H9 (cell line): ENCODE data around the gene KCNAB1. TPM values are rescaled to one million over a fixed set of nuclear protein-coding genes. Genes with fewer than 3 reads are reported as not detected.

Source experiments
- DNase-seq: peaks from one replicate; pipeline ENCODE4 v3.0.0-alpha.2; 2017
- H2AFZ ChIP-seq: one replicate; pipeline ENCODE4 v1.6.1; 2013; ENCODE audit warnings: mild to moderate bottlenecking, low read length, control low read depth, moderate library complexity
- H2AK5ac ChIP-seq: 2 replicates; pipeline ENCODE4 v1.6.1; 2013; ENCODE audit warnings: low read length, control low read depth, mixed read lengths; ENCODE audit not compliant: insufficient read length
- H2BK120ac ChIP-seq: one replicate; pipeline ENCODE4 v1.6.1; 2013; ENCODE audit warnings: low read depth, mild to moderate bottlenecking, low read length, control low read depth, inconsistent platforms; ENCODE audit not compliant: poor library complexity, severe bottlenecking
- H2BK12ac ChIP-seq: 2 replicates; pipeline ENCODE4 v1.6.1; 2013; ENCODE audit warnings: low read length, control low read depth, mixed read lengths, low read depth; ENCODE audit not compliant: insufficient read length
- H2BK15ac ChIP-seq: 2 replicates; pipeline ENCODE4 v1.6.1; 2013; ENCODE audit warnings: low read depth, low read length, control low read depth
- H2BK20ac ChIP-seq: one replicate; pipeline ENCODE4 v1.6.1; 2013; ENCODE audit warnings: low read depth, mild to moderate bottlenecking, low read length, control low read depth, inconsistent platforms; ENCODE audit not compliant: poor library complexity, severe bottlenecking
- H2BK5ac ChIP-seq: 2 replicates; pipeline ENCODE4 v1.6.1; 2013; ENCODE audit warnings: low read length, control low read depth, mixed read lengths; ENCODE audit not compliant: insufficient read length
- H3K14ac ChIP-seq: 2 replicates; pipeline ENCODE4 v1.6.1; 2013; ENCODE audit warnings: low read length, control low read depth; ENCODE audit not compliant: insufficient read depth
- H3K18ac ChIP-seq: 2 replicates; pipeline ENCODE4 v1.6.1; 2013; ENCODE audit warnings: low read depth, mild to moderate bottlenecking, mixed read lengths, low read length, control low read depth; ENCODE audit not compliant: insufficient read length
- H3K23ac ChIP-seq: 2 replicates; pipeline ENCODE4 v1.6.1; 2013; ENCODE audit warnings: low read length, control low read depth, mixed read lengths, low read depth; ENCODE audit not compliant: insufficient read length
- H3K23me2 ChIP-seq: 2 replicates; pipeline ENCODE4 v1.6.1; 2013; ENCODE audit warnings: low read depth, mild to moderate bottlenecking, mixed read lengths, low read length, control low read depth; ENCODE audit not compliant: insufficient read length, poor library complexity, severe bottlenecking
- H3K27ac ChIP-seq: 2 replicates; pipeline ENCODE4 v1.5.1; 2013; ENCODE audit warnings: low read length, control low read depth, mixed read lengths, low read depth; ENCODE audit not compliant: insufficient read length
- H3K27me3 ChIP-seq: 2 replicates; pipeline ENCODE4 v1.6.1; 2013; ENCODE audit warnings: low read length, control low read depth, inconsistent platforms; ENCODE audit not compliant: insufficient read depth
- H3K4ac ChIP-seq: 2 replicates; pipeline ENCODE4 v1.6.1; 2013; ENCODE audit warnings: low read depth, mild to moderate bottlenecking, control low read depth, inconsistent platforms, low read length, moderate library complexity
- H3K4me1 ChIP-seq: 2 replicates; pipeline ENCODE4 v1.6.1; 2013; ENCODE audit warnings: low read length, control low read depth, inconsistent platforms; ENCODE audit not compliant: insufficient read depth
- H3K4me2 ChIP-seq: 2 replicates; pipeline ENCODE4 v1.6.1; 2013; ENCODE audit warnings: low read length, control low read depth, mixed read lengths; ENCODE audit not compliant: insufficient read length, insufficient read depth
- H3K56ac ChIP-seq: 2 replicates; pipeline ENCODE4 v1.6.1; 2013; ENCODE audit warnings: low read depth, mild to moderate bottlenecking, mixed read lengths, low read length, control low read depth; ENCODE audit not compliant: insufficient read length
- H3K79me1 ChIP-seq: 2 replicates; pipeline ENCODE4 v1.6.1; 2013; ENCODE audit warnings: low read depth, mild to moderate bottlenecking, moderate library complexity, low read length, control low read depth, inconsistent platforms; ENCODE audit not compliant: insufficient read depth, poor library complexity, severe bottlenecking
- H3K79me2 ChIP-seq: 2 replicates; pipeline ENCODE4 v1.6.1; 2013; ENCODE audit warnings: low read length, control low read depth, inconsistent platforms; ENCODE audit not compliant: insufficient read depth
- H3K9ac ChIP-seq: 2 replicates; pipeline ENCODE4 v1.6.1; 2013; ENCODE audit warnings: low read length, control low read depth, mixed read lengths; ENCODE audit not compliant: insufficient read length; ENCODE audit errors: extremely low read depth
- H3K9me3 ChIP-seq: one replicate; pipeline ENCODE4 v1.6.1; 2013; ENCODE audit warnings: low read depth, low read length, inconsistent platforms; ENCODE audit not compliant: control insufficient read depth
- H3T11ph ChIP-seq: one replicate; pipeline ENCODE4 v1.6.1; 2013; ENCODE audit warnings: mild to moderate bottlenecking, low read length, control low read depth, inconsistent platforms
- H4K20me1 ChIP-seq: one replicate; pipeline ENCODE4 v1.6.1; 2013; ENCODE audit not compliant: control insufficient read depth, insufficient read length, insufficient read depth
- H4K5ac ChIP-seq: 2 replicates; pipeline ENCODE4 v1.6.1; 2013; ENCODE audit warnings: low read depth, mild to moderate bottlenecking, mixed read lengths, low read length, control low read depth; ENCODE audit not compliant: insufficient read length
- H4K8ac ChIP-seq: replicated peaks from 2 replicates; pipeline ENCODE4 v1.6.1; 2013; ENCODE audit warnings: low read length, control low read depth, mixed read lengths, low read depth; ENCODE audit not compliant: insufficient read length
- H4K91ac ChIP-seq: 2 replicates; pipeline ENCODE4 v1.6.1; 2013; ENCODE audit warnings: low read depth, mild to moderate bottlenecking, moderate library complexity, mixed read lengths, low read length, control low read depth; ENCODE audit not compliant: insufficient read length
- H3K27ac Mint-ChIP-seq, 3 experiments: 2 replicates in 2 of 3; 3 replicates in 1 of 3; pipeline ENCODE4 v1.8.0; 2020 to 2021; ENCODE audit warnings: mixed read lengths in 3 of 3, mild to moderate bottlenecking in 1 of 3, moderate library complexity in 1 of 3
- H3K27me3 Mint-ChIP-seq: 2 replicates; pipeline ENCODE4 v1.8.0; 2021; ENCODE audit warnings: low read depth, mild to moderate bottlenecking, moderate library complexity, mixed read lengths
- H3K36me3 Mint-ChIP-seq, 3 experiments: 2 replicates in 2 of 3; 3 replicates in 1 of 3; pipeline ENCODE4 v1.8.0; 2020 to 2021; ENCODE audit warnings: low read depth in 3 of 3, mixed read lengths in 3 of 3; ENCODE audit not compliant: insufficient read depth in 1 of 3
- H3K4me1 Mint-ChIP-seq, 2 experiments: 2 replicates each; pipeline ENCODE4 v1.8.0; 2020; ENCODE audit warnings: mixed read lengths in 2 of 2
- H3K4me3 Mint-ChIP-seq, 2 experiments: 2 replicates in 1 of 2; 3 replicates in 1 of 2; pipeline ENCODE4 v1.8.0; 2020 to 2021; ENCODE audit warnings: mild to moderate bottlenecking in 2 of 2, mixed read lengths in 2 of 2, moderate library complexity in 1 of 2
- H3K9me3 Mint-ChIP-seq, 2 experiments: 2 replicates in 1 of 2; 3 replicates in 1 of 2; pipeline ENCODE4 v1.8.0; 2020; ENCODE audit warnings: mild to moderate bottlenecking in 2 of 2, mixed read lengths in 2 of 2, moderate library complexity in 1 of 2
- WGBS: extraction: QIAGEN DNeasy Blood & Tissue Kit; methylation state at CpG from one replicate; pipeline ENCODE4 v1.1.7; 2013; ENCODE audit warnings: missing lambda C conversion rate, low lambda C conversion rate, mixed read lengths; ENCODE audit not compliant: insufficient read length; ENCODE audit errors: extremely low coverage; 5-methylcytosine and 5-hydroxymethylcytosine counted together
- total RNA-seq: library from RNA; stranded (reverse); gene quantifications from 2 replicates; pipeline ENCODE4 v1.2.1, GENCODE V29; 2021
- TF ChIP-seq, protein P1 (sequence below): fragments of 200-600 bp; sonication (generic); conservative IDR thresholded peaks from 3 replicates; pipeline ENCODE4 v1.8.0; 2021; ENCODE audit warnings: antibody characterized with exemption, mild to moderate bottlenecking

Gene KCNAB1
- total RNA-seq, 1 experiment from 2014 or later = 3.7 TPM

DNA sequence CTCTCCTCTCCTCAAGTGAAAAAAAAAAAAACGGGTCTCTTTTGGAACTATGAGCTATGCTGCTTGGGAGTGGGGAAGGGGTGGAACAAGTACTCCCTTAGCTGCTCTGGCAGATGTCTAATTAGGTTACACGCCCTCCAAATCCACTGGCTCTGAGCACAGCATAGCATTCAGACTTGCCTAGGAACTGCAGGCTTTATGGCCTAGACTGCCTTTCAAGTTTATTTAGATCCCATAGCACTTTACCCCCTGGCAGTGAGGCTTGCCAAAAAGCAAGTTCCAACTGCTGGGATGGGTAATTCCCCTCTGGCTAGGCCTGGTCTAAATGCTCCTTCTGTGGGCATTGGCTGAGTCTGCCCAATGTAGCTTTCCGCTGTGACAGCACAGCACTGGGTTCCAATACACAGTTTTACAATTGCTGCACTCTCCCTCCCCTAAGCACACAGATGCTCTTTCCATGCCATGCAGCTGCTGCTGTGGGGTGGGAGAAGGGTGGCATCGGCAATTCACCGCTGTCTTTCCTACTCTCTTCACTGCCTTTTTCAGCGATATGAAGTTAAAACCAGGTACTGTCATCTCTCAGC is 152.8 kb downstream of the KCNAB1 start:
- Mint-ChIP-seq H3K4me3 (no peak overlapping the region), H3K27me3 (no peaks in the 10 kb centered on the region), H3K27ac (no peak overlapping the region), H3K4me1 (no peaks in the 10 kb centered on the region; a peak in 1 of 4 replicates), H3K36me3 (no peaks in the 10 kb centered on the region; a peak in 1 of 7 replicates), H3K9me3 (no peaks in the 10 kb centered on the region)
- Histone ChIP-seq H3K4ac (no peak overlapping the region), H3K18ac (no peak overlapping the region), H3K23ac (no peak overlapping the region), H4K8ac (no peak overlapping the region), H4K91ac (no peak overlapping the region), H3K23me2 (no peaks in the 10 kb centered on the region), H3K79me2 (no peaks in the 10 kb centered on the region), H3K4me2 (no peak overlapping the region), H3T11ph (no peak overlapping the region), H3K4me1 (no peaks in the 10 kb centered on the region), H3K9ac (no peak overlapping the region), H3K56ac (no peak overlapping the region), H2AFZ (no peak overlapping the region), H2BK20ac (no peak overlapping the region), H3K9me3 (no peaks in the 10 kb centered on the region), H2BK15ac (no peak overlapping the region), H3K27ac (no peak overlapping the region), H2AK5ac (no peak overlapping the region), H4K5ac (no peak overlapping the region), H3K79me1 (no peaks in the 10 kb centered on the region), H2BK5ac (no peak overlapping the region), H4K20me1 (no peaks in the 10 kb centered on the region), H3K27me3 (no peaks in the 10 kb centered on the region), H2BK12ac (no peak overlapping the region), H2BK120ac (no peak overlapping the region), H3K14ac (no peak overlapping the region)
- TF ChIP-seq, protein P1, sequence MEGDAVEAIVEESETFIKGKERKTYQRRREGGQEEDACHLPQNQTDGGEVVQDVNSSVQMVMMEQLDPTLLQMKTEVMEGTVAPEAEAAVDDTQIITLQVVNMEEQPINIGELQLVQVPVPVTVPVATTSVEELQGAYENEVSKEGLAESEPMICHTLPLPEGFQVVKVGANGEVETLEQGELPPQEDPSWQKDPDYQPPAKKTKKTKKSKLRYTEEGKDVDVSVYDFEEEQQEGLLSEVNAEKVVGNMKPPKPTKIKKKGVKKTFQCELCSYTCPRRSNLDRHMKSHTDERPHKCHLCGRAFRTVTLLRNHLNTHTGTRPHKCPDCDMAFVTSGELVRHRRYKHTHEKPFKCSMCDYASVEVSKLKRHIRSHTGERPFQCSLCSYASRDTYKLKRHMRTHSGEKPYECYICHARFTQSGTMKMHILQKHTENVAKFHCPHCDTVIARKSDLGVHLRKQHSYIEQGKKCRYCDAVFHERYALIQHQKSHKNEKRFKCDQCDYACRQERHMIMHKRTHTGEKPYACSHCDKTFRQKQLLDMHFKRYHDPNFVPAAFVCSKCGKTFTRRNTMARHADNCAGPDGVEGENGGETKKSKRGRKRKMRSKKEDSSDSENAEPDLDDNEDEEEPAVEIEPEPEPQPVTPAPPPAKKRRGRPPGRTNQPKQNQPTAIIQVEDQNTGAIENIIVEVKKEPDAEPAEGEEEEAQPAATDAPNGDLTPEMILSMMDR = no peak
- DNase-seq = no peak
- no CpG with 5 or more reads among the region's 6 CpGs for WGBS
